Body of pancreas (tissue), 4 donors: ENCODE measurements around the gene SRBD1.

Source experiments
- POLR2A ChIP-seq, 3 donors: fragments of 450-650 bp; IDR thresholded peaks; one replicate each; pipeline ENCODE4 v1.6.1; 2016; ENCODE audit warnings: antibody characterized with exemption in 3 of 3, mild to moderate bottlenecking in 2 of 3
- TF ChIP-seq, protein P1 (sequence below), 7 experiments: fragments of 450-650 bp in 4 of 7; fragments of 200-600 bp in 3 of 7; sonication (generic) in 3 of 7; IDR thresholded peaks; one replicate each; pipeline ENCODE4 v1.5.1; 2016 to 2019; ENCODE audit warnings: antibody characterized with exemption in 7 of 7

DNA sequence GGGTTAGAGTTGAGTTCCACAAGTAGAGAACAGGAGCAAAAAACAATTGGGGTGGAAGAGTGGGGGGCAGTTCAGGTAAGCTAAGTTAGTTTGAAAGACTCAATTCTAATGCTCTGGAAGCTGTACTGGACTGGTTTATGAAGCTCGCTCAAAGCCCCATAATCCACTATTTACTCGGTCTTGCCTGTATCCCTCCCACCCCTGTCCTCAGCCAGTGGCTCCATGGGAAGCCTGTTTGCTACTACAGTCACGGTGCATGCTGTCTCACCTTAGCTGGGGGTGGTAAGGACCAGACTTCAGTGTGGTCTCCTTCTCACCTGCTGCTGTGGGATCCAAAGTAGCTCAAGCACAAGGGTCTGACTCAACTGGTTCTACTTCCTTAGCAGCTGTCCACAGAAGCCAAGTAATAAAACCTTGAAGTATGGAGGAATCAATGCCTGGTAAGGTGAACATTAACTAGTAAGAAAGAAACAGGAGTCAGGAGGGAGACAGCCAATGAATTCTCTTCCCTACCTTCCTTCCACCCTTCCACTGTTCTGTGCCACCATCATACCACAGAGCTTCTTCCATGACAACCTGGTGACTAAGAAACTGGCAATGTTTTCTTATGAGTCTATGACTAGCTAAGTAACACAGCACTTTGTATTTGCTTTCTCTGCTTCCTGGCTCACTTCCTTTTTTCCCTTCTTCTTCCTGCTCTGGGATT is 230.8 kb downstream of the SRBD1 start:
- TF ChIP-seq, protein P1, sequence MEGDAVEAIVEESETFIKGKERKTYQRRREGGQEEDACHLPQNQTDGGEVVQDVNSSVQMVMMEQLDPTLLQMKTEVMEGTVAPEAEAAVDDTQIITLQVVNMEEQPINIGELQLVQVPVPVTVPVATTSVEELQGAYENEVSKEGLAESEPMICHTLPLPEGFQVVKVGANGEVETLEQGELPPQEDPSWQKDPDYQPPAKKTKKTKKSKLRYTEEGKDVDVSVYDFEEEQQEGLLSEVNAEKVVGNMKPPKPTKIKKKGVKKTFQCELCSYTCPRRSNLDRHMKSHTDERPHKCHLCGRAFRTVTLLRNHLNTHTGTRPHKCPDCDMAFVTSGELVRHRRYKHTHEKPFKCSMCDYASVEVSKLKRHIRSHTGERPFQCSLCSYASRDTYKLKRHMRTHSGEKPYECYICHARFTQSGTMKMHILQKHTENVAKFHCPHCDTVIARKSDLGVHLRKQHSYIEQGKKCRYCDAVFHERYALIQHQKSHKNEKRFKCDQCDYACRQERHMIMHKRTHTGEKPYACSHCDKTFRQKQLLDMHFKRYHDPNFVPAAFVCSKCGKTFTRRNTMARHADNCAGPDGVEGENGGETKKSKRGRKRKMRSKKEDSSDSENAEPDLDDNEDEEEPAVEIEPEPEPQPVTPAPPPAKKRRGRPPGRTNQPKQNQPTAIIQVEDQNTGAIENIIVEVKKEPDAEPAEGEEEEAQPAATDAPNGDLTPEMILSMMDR (IDR thresholded peaks at IDR 0.05): no peak
- no peak for TF ChIP-seq POLR2A (IDR thresholded peaks at IDR 0.05)
